ENCODE measurements around the gene APCS. TPM values are rescaled to one million over a fixed set of nuclear protein-coding genes. Genes with fewer than 3 reads are reported as not detected.

APCS gene
- not detected for total RNA-seq

- Mint-ChIP-seq H3K36me3 (no peaks in the 10 kb centered on the region), H3K27ac (no peak within 1 kb of the TSS), H3K4me3 (no peak within 1 kb of the TSS), H3K27me3 (peaks cover 2% of the 10 kb centered on the region), H3K9me3 (no peaks in the 10 kb centered on the region), H3K4me1 (no peaks in the 10 kb centered on the region)
- no peak for ATAC-seq (ENCODE audit: low read depth)
- DNase-seq = no peak
- POLR2A ChIA-PET = no interaction called here
These were observed at the start of gene APCS for GRCh38 chr1:159587461-159587951. Gene APCS, plus strand, starts transcription at chr1:159587826. Its CDS starts 96 bp downstream, at chr1:159587922.

GRCh38 chr1:159548126-159548525, 39.5 kb upstream of the APCS start:
- no peak for ATAC-seq (ENCODE audit: low read depth)
- Mint-ChIP-seq H3K36me3 (no peaks in the 10 kb centered on the region), H3K27me3 (peaks cover 4% of the 10 kb centered on the region)

GRCh38 chr1:159554261-159554660, 33.4 kb upstream of the APCS start:
- Mint-ChIP-seq H3K27me3 (peaks cover 7% of the 10 kb centered on the region), H3K27ac (no peak overlapping the region), H3K9me3 (no peaks in the 10 kb centered on the region), H3K36me3 (no peaks in the 10 kb centered on the region), H3K4me3 (no peak overlapping the region), H3K4me1 (no peaks in the 10 kb centered on the region)
- no peak for DNase-seq
- no peak for ATAC-seq (ENCODE audit: low read depth)
- POLR2A ChIA-PET = no interaction called here

More at GRCh38 chr1:159548126-159548525, 39.5 kb upstream of the APCS start:
- Mint-ChIP-seq H3K9me3 (no peaks in the 10 kb centered on the region), H3K27ac (no peak overlapping the region), H3K4me3 (no peak overlapping the region), H3K4me1 (no peaks in the 10 kb centered on the region)
- POLR2A ChIA-PET = no interaction called here
- DNase-seq = no peak

GRCh38 chr1:159554696-159555095, 32.9 kb upstream of the APCS start:
- Mint-ChIP-seq H3K36me3 (no peaks in the 10 kb centered on the region), H3K4me3 (no peak overlapping the region), H3K27me3 (peaks cover 6% of the 10 kb centered on the region), H3K9me3 (no peaks in the 10 kb centered on the region), H3K27ac (no peak overlapping the region), H3K4me1 (no peaks in the 10 kb centered on the region)
- POLR2A ChIA-PET = no interaction called here
- DNase-seq (no peak), ATAC-seq (ENCODE audit: low read depth) (no peak)

GRCh38 chr1:159556931-159557369, 30.7 kb upstream of the APCS start:
- ATAC-seq (ENCODE audit: low read depth) = no peak
- POLR2A ChIA-PET = no interaction called here
- Mint-ChIP-seq H3K36me3 (no peaks in the 10 kb centered on the region), H3K4me3 (no peak overlapping the region), H3K9me3 (no peaks in the 10 kb centered on the region), H3K27ac (no peak overlapping the region), H3K4me1 (no peaks in the 10 kb centered on the region), H3K27me3 (peaks cover 3% of the 10 kb centered on the region)
- DNase-seq = no peak

- ATAC-seq (ENCODE audit: low read depth) (no peak), DNase-seq (no peak)
- no peaks in the 10 kb centered on the region for H3K9me3 Mint-ChIP-seq
- H3K27ac Mint-ChIP-seq = no peak overlapping the region
- no peak overlapping the region for H3K4me3 Mint-ChIP-seq
- POLR2A ChIA-PET = no interaction called here
- H3K36me3 Mint-ChIP-seq = no peaks in the 10 kb centered on the region
- H3K4me1 Mint-ChIP-seq = no peaks in the 10 kb centered on the region
- peaks cover 2% of the 10 kb centered on the region for H3K27me3 Mint-ChIP-seq
These were observed 27.0 kb upstream of the APCS start for GRCh38 chr1:159560599-159560998.

GRCh38 chr1:159561497-159561896, 26.1 kb upstream of the APCS start:
- POLR2A ChIA-PET = no interaction called here
- DNase-seq = no peak
- no peak overlapping the region for H3K27ac Mint-ChIP-seq
- no peaks in the 10 kb centered on the region for H3K9me3 Mint-ChIP-seq
- H3K36me3 Mint-ChIP-seq = no peaks in the 10 kb centered on the region
- H3K27me3 Mint-ChIP-seq = peaks cover 2% of the 10 kb centered on the region
- no peak for ATAC-seq (ENCODE audit: low read depth)
- H3K4me1 Mint-ChIP-seq = no peaks in the 10 kb centered on the region
- H3K4me3 Mint-ChIP-seq = no peak overlapping the region

GRCh38 chr1:159562680-159563079, 24.9 kb upstream of the APCS start:
- POLR2A ChIA-PET = no interaction called here
- Mint-ChIP-seq H3K27me3 (peaks cover 2% of the 10 kb centered on the region), H3K4me3 (no peak overlapping the region), H3K27ac (no peak overlapping the region), H3K9me3 (no peaks in the 10 kb centered on the region), H3K36me3 (no peaks in the 10 kb centered on the region), H3K4me1 (no peaks in the 10 kb centered on the region)
- ATAC-seq (ENCODE audit: low read depth) (no peak), DNase-seq (no peak)

- no peak overlapping the region for H3K4me3 Mint-ChIP-seq
- H3K36me3 Mint-ChIP-seq = no peaks in the 10 kb centered on the region
- no peak for ATAC-seq (ENCODE audit: low read depth)
- DNase-seq = no peak
- peaks cover 4% of the 10 kb centered on the region for H3K9me3 Mint-ChIP-seq
- no peaks in the 10 kb centered on the region for H3K4me1 Mint-ChIP-seq
- H3K27me3 Mint-ChIP-seq = peaks cover 2% of the 10 kb centered on the region
- H3K27ac Mint-ChIP-seq = no peak overlapping the region
- POLR2A ChIA-PET = no interaction called here
These were observed 10.2 kb upstream of the APCS start for GRCh38 chr1:159577446-159577845.

GRCh38 chr1:159580340-159580739, 7.3 kb upstream of the APCS start:
- Mint-ChIP-seq H3K4me3 (no peak overlapping the region), H3K9me3 (no peaks in the 10 kb centered on the region), H3K36me3 (no peaks in the 10 kb centered on the region), H3K27me3 (peaks cover 4% of the 10 kb centered on the region), H3K4me1 (no peaks in the 10 kb centered on the region), H3K27ac (no peak overlapping the region)
- ATAC-seq (ENCODE audit: low read depth) (no peak), DNase-seq (no peak)
- POLR2A ChIA-PET = no interaction called here

GRCh38 chr1:159581422-159581821, 6.2 kb upstream of the APCS start:
- H3K36me3 Mint-ChIP-seq = no peaks in the 10 kb centered on the region
- H3K4me3 Mint-ChIP-seq = no peak overlapping the region
- no peaks in the 10 kb centered on the region for H3K9me3 Mint-ChIP-seq
- DNase-seq = no peak
- H3K4me1 Mint-ChIP-seq = no peaks in the 10 kb centered on the region
- ATAC-seq (ENCODE audit: low read depth) = no peak
- H3K27ac Mint-ChIP-seq = no peak overlapping the region
- peaks cover 4% of the 10 kb centered on the region for H3K27me3 Mint-ChIP-seq
- POLR2A ChIA-PET = no interaction called here

GRCh38 chr1:159584536-159584935, 3.1 kb upstream of the APCS start:
- DNase-seq (no peak), ATAC-seq (ENCODE audit: low read depth) (no peak)
- H3K4me1 Mint-ChIP-seq = no peaks in the 10 kb centered on the region
- no peaks in the 10 kb centered on the region for H3K36me3 Mint-ChIP-seq
- H3K4me3 Mint-ChIP-seq = no peak overlapping the region
- H3K9me3 Mint-ChIP-seq = no peaks in the 10 kb centered on the region
- H3K27me3 Mint-ChIP-seq = peaks cover 4% of the 10 kb centered on the region
- POLR2A ChIA-PET = no interaction called here
- H3K27ac Mint-ChIP-seq = no peak overlapping the region

- Mint-ChIP-seq H3K27ac (no peak overlapping the region), H3K27me3 (peaks cover 4% of the 10 kb centered on the region), H3K4me3 (no peak overlapping the region), H3K36me3 (no peaks in the 10 kb centered on the region), H3K9me3 (no peaks in the 10 kb centered on the region), H3K4me1 (no peaks in the 10 kb centered on the region)
- no peak for ATAC-seq (ENCODE audit: low read depth)
- no peak for DNase-seq
- POLR2A ChIA-PET = no interaction called here
These were observed 4.4 kb downstream of the APCS start for GRCh38 chr1:159591981-159592380.

- Mint-ChIP-seq H3K27me3 (peaks cover 4% of the 10 kb centered on the region), H3K4me3 (no peak overlapping the region), H3K4me1 (no peaks in the 10 kb centered on the region), H3K9me3 (no peaks in the 10 kb centered on the region), H3K27ac (no peak overlapping the region), H3K36me3 (no peaks in the 10 kb centered on the region)
- POLR2A ChIA-PET = no interaction called here
- ATAC-seq (ENCODE audit: low read depth) (no peak), DNase-seq (no peak)
These were observed 7.2 kb downstream of the APCS start for GRCh38 chr1:159594625-159595405.
